DND-41 (cell line): ENCODE data around the gene CBY1.

Experiments
- CTCF ChIP-seq: IDR thresholded peaks from 2 replicates; pipeline ENCODE4 v1.5.1; 2012; ENCODE audit warnings: borderline replicate concordance, low read length, moderate library complexity, mild to moderate bottlenecking; ENCODE audit not compliant: poor library complexity, severe bottlenecking; ENCODE audit errors: extremely low read depth
- EZH2 ChIP-seq: IDR thresholded peaks from 3 replicates; pipeline ENCODE4 v1.6.1; 2012; ENCODE audit warnings: borderline replicate concordance, low read depth, mild to moderate bottlenecking, moderate library complexity, low read length, inconsistent platforms; ENCODE audit not compliant: severe bottlenecking

- TF ChIP-seq CTCF (peak; percentile 15), EZH2 (no peak)
Observed at GRCh38 chr22:38700789-38701628, 44.6 kb downstream of the CBY1 start, which contains the start of gene JOSD1.
